PC-3 (cell line): Measurements from ENCODE around the gene TSC22D3. TPM values are rescaled to one million over a fixed set of nuclear protein-coding genes. Genes with fewer than 3 reads are reported as not detected.
A peak's percentile ranks its signal among the peaks of the same experiment; 100 is the strongest.

ENCODE experiments used
- ATAC-seq: fragments of 200-7000 bp; cut with Tn5 transposase; 2 replicates; pipeline ENCODE4 v1.9.1; 2020; ENCODE audit warnings: mild to moderate bottlenecking, moderate library complexity
- BruUV-seq: library from RNA; stranded (reverse); fragments of 400-500 nt; replicated peaks from 2 replicates; lab custom pipeline; 2021; lab: Mats Ljungman, UMichigan
- CTCF ChIA-PET: fragments of 300-600 bp; sonication (Branson Sonifier 250); formaldehyde crosslinking; loops from one replicate; lab custom pipeline; 2022; ENCODE audit warnings: antibody characterized with exemption; lab: Charles Lee
- POLR2A ChIA-PET: fragments of 300-600 bp; sonication (Branson Sonifier 250); formaldehyde crosslinking; loops from one replicate; lab custom pipeline; 2022; ENCODE audit warnings: antibody characterized with exemption; ENCODE audit not compliant: unreplicated experiment; lab: Charles Lee
- DNase-seq: peaks from one replicate; pipeline ENCODE4 v3.0.0-alpha.2; 2015
- H2AFZ ChIP-seq: fragments of 300-600 bp; sonication (generic); 2 replicates; pipeline ENCODE4 v1.6.0; 2016; ENCODE audit warnings: antibody characterized with exemption, low read length
- H3F3A ChIP-seq: fragments of 300-600 bp; sonication (generic); one replicate; pipeline ENCODE4 v1.6.0; 2017; ENCODE audit warnings: antibody characterized with exemption, low read length, control low read depth, mild to moderate bottlenecking; ENCODE audit not compliant: unreplicated experiment
- H3K27ac ChIP-seq: fragments of 300-600 bp; sonication (generic); 2 replicates; pipeline ENCODE4 v1.5.1; 2016; ENCODE audit warnings: mild to moderate bottlenecking, low read length
- H3K27me3 ChIP-seq: fragments of 300-600 bp; sonication (generic); 2 replicates; pipeline ENCODE4 v1.6.1; 2016; ENCODE audit warnings: low read length, mixed read lengths
- H3K36me3 ChIP-seq: fragments of 300-600 bp; sonication (generic); 2 replicates; pipeline ENCODE4 v1.6.1; 2016; ENCODE audit warnings: low read depth, mixed run types, low read length, mixed read lengths
- H3K4me1 ChIP-seq: fragments of 300-600 bp; sonication (generic); 2 replicates; pipeline ENCODE4 v1.5.1; 2016; ENCODE audit warnings: low read length; ENCODE audit not compliant: insufficient read depth
- H3K4me2 ChIP-seq: fragments of 300-600 bp; sonication (generic); 2 replicates; pipeline ENCODE4 v1.6.0; 2016; ENCODE audit warnings: low read length
- H3K4me3 ChIP-seq: fragments of 300-600 bp; sonication (generic); 2 replicates; pipeline ENCODE4 v1.5.1; 2016; ENCODE audit warnings: mild to moderate bottlenecking, low read length, mixed read lengths
- H3K79me2 ChIP-seq: fragments of 300-600 bp; sonication (generic); 2 replicates; pipeline ENCODE4 v1.6.1; 2017; ENCODE audit warnings: low read length, mixed read lengths
- H3K9ac ChIP-seq: fragments of 300-600 bp; sonication (generic); 2 replicates; pipeline ENCODE4 v1.6.0; 2016; ENCODE audit warnings: mild to moderate bottlenecking, low read length
- H3K9me2 ChIP-seq: fragments of 300-600 bp; sonication (generic); replicated peaks from 2 replicates; pipeline ENCODE4 v1.6.1; 2016; ENCODE audit warnings: mixed run types, low read length, mixed read lengths
- H3K9me3 ChIP-seq: fragments of 300-600 bp; sonication (generic); 2 replicates; pipeline ENCODE4 v1.6.1; 2016; ENCODE audit warnings: low read length, mixed read lengths
- H4K20me1 ChIP-seq: fragments of 300-600 bp; sonication (generic); 2 replicates; pipeline ENCODE4 v1.6.1; 2016; ENCODE audit warnings: low read length, mixed read lengths
- CTCF ChIP-seq: fragments of 300-600 bp; sonication (generic); conservative IDR thresholded peaks from 2 replicates; pipeline ENCODE4 v1.5.1; 2017; ENCODE audit warnings: antibody characterized with exemption, low read depth, mild to moderate bottlenecking, low read length
- EZH2 ChIP-seq: fragments of 300-600 bp; sonication (generic); IDR thresholded peaks from one replicate; pipeline ENCODE4 v1.6.1; 2017; ENCODE audit warnings: antibody characterized with exemption, mild to moderate bottlenecking, low read length; ENCODE audit not compliant: unreplicated experiment
- EZH2phosphoT487 ChIP-seq: fragments of 300-600 bp; sonication (generic); IDR thresholded peaks from 2 replicates; pipeline ENCODE4 v1.6.1; 2018; ENCODE audit warnings: mild to moderate bottlenecking, antibody characterized with exemption, low read length, borderline replicate concordance
- intact Hi-C: fragments of 100-400 bp; cut with micrococcal nuclease; formaldehyde crosslinking; loops from 2 replicates; pipeline ENCODE4 v1.9.0; 2023
- total RNA-seq: library from RNA; depleted of rRNA; stranded (reverse); fragments of >200 nt; gene quantifications from 2 replicates; pipeline ENCODE4 v1.2.3, GENCODE V29; 2014

The TSC22D3 gene
- total RNA-seq, 1 experiment from 2014 or later = 17.8 TPM

- H3K79me2 ChIP-seq = no peaks in the 10 kb centered on the region
- H3K4me2 ChIP-seq = peak overlapping the region; percentile 63
- ATAC-seq (no peak), DNase-seq (no peak)
- no peaks in the 10 kb centered on the region for H4K20me1 ChIP-seq
- intact Hi-C loops = no loop called here
- TF ChIP-seq CTCF (no peak), EZH2phosphoT487 (no peak), EZH2 (no peak)
- H3F3A ChIP-seq = no peaks in the 10 kb centered on the region
- peak overlapping the region; percentile 63 for H2AFZ ChIP-seq
- no TSS peak for BruUV-seq
- no peak overlapping the region for H3K27ac ChIP-seq
- peaks cover 3% of the 10 kb centered on the region; the same call in 1 of the 2 replicates for H3K4me1 ChIP-seq
- no peaks in the 10 kb centered on the region for H3K36me3 ChIP-seq
- H3K9me3 ChIP-seq = no peaks in the 10 kb centered on the region
- no peaks in the 10 kb centered on the region for H3K9me2 ChIP-seq
- CTCF ChIA-PET = no interaction called here
- no peak overlapping the region for H3K9ac ChIP-seq
- POLR2A ChIA-PET = no interaction called here
- no peaks in the 10 kb centered on the region for H3K27me3 ChIP-seq
- H3K4me3 ChIP-seq = no peak overlapping the region
Measured at GRCh38 chrX:107741404-107741790, 34.2 kb downstream of the TSC22D3 start.

GRCh38 chrX:107739541-107739940 is 36.0 kb downstream of the TSC22D3 start:
- Histone ChIP-seq H2AFZ (no peak overlapping the region), H3F3A (no peaks in the 10 kb centered on the region), H3K9me3 (no peaks in the 10 kb centered on the region), H3K4me1 (peaks cover 3% of the 10 kb centered on the region; the same call in 1 of the 2 replicates), H3K79me2 (no peaks in the 10 kb centered on the region), H3K9ac (no peak overlapping the region), H3K36me3 (no peaks in the 10 kb centered on the region), H3K9me2 (no peaks in the 10 kb centered on the region), H3K4me3 (no peak overlapping the region), H4K20me1 (no peaks in the 10 kb centered on the region), H3K27me3 (no peaks in the 10 kb centered on the region), H3K4me2 (no peak overlapping the region), H3K27ac (no peak overlapping the region)
- no peak for DNase-seq
- no TSS peak for BruUV-seq
- ATAC-seq = no peak
- CTCF ChIA-PET = interaction anchor here (1.0 kb wide), 1 partner anchor 66 kb away, joined by 3 read pairs; no protein-coding TSS in a partner anchor
- intact Hi-C loops = no loop called here
- TF ChIP-seq CTCF = no peak
- TF ChIP-seq EZH2phosphoT487 = no peak
- no peak for TF ChIP-seq EZH2
- POLR2A ChIA-PET = no interaction called here

GRCh38 chrX:107738768-107739167 is 36.8 kb downstream of the TSC22D3 start:
- H3K27ac ChIP-seq = no peak overlapping the region
- peaks cover 3% of the 10 kb centered on the region; the same call in 1 of the 2 replicates for H3K4me1 ChIP-seq
- ATAC-seq (no peak), DNase-seq (no peak)
- CTCF ChIA-PET = no interaction called here
- BruUV-seq = no TSS peak
- no peaks in the 10 kb centered on the region for H3K9me3 ChIP-seq
- no peaks in the 10 kb centered on the region for H3K27me3 ChIP-seq
- no peak overlapping the region for H3K9ac ChIP-seq
- H2AFZ ChIP-seq = no peak overlapping the region
- TF ChIP-seq EZH2 = no peak
- POLR2A ChIA-PET = no interaction called here
- no peaks in the 10 kb centered on the region for H4K20me1 ChIP-seq
- no peaks in the 10 kb centered on the region for H3K9me2 ChIP-seq
- H3K4me2 ChIP-seq = no peak overlapping the region
- H3K4me3 ChIP-seq = no peak overlapping the region
- no peaks in the 10 kb centered on the region for H3K79me2 ChIP-seq
- no peaks in the 10 kb centered on the region for H3F3A ChIP-seq
- no peaks in the 10 kb centered on the region for H3K36me3 ChIP-seq
- intact Hi-C loops = no loop called here
